Esophagus squamous epithelium (tissue), 5 donors: ENCODE measurements around the gene FGA. TPM values are rescaled to one million over a fixed set of nuclear protein-coding genes. Genes with fewer than 3 reads are reported as not detected.

Source experiments
- DNase-seq: peaks from one replicate; lab custom pipeline; 2025; lab: John Stamatoyannopoulos, UW
- H3K27ac ChIP-seq, 4 donors: fragments of 200-600 bp; sonication (generic); one replicate each; pipeline ENCODE4 v1.5.1; 2016 to 2019; ENCODE audit warnings: mild to moderate bottlenecking in 1 of 4
- H3K27me3 ChIP-seq, 4 donors: fragments of 200-600 bp; sonication (generic); 1 replicate in 3 of 4; 2 replicates in 1 of 4; pipeline versions ENCODE4 v1.5.1 to v1.6.0; 2017 to 2021; ENCODE audit warnings: antibody characterized with exemption in 1 of 4
- H3K36me3 ChIP-seq, 3 donors: fragments of 200-600 bp; sonication (generic); one replicate each; pipeline ENCODE4 v1.5.1; 2016 to 2019
- H3K4me1 ChIP-seq, 3 donors: fragments of 200-600 bp; sonication (generic); one replicate each; pipeline ENCODE4 v1.5.1; 2017 to 2019
- H3K4me3 ChIP-seq, 4 donors: fragments of 200-600 bp; sonication (generic); 1 replicate in 3 of 4; 2 replicates in 1 of 4; pipeline ENCODE4 v1.5.1; 2016 to 2019; ENCODE audit warnings: mild to moderate bottlenecking in 2 of 4, moderate library complexity in 1 of 4
- H3K9me3 ChIP-seq, 3 donors: fragments of 200-600 bp; sonication (generic); one replicate each; pipeline ENCODE4 v1.5.1; 2016 to 2019
- CTCF ChIP-seq, 6 experiments: fragments of 450-650 bp in 4 of 6; fragments of 200-600 bp in 2 of 6; sonication (generic) in 2 of 6; IDR thresholded peaks; one replicate each; pipeline ENCODE4 v1.5.1; 2016 to 2019; ENCODE audit warnings: antibody characterized with exemption in 6 of 6, mild to moderate bottlenecking in 4 of 6, moderate library complexity in 4 of 6
- POLR2A ChIP-seq, 4 donors: fragments of 450-650 bp; IDR thresholded peaks; one replicate each; pipeline ENCODE4 v1.6.1; 2017; ENCODE audit warnings: antibody characterized with exemption in 4 of 4, mild to moderate bottlenecking in 4 of 4, moderate library complexity in 3 of 4
- WGBS, 2 donors: methylation state at CpG; one replicate each; pipeline ENCODE4 v1.1.5; 2018; 5-methylcytosine and 5-hydroxymethylcytosine counted together
- intact Hi-C: fragments of 100-400 bp; cut with DNase I; formaldehyde crosslinking; loops from one replicate; pipeline ENCODE4 v1.15.0; 2022
- total RNA-seq, 4 donors: library from RNA; depleted of rRNA; stranded (reverse); fragments of >200 nt; gene quantifications; one replicate each; pipeline ENCODE4 v1.1.0, GENCODE V29; 2016
- donor health status: DM: yes; HTN: yes; CAD: no.

The FGA gene
- total RNA-seq, 4 donors from 2014 or later: not detected

DNA sequence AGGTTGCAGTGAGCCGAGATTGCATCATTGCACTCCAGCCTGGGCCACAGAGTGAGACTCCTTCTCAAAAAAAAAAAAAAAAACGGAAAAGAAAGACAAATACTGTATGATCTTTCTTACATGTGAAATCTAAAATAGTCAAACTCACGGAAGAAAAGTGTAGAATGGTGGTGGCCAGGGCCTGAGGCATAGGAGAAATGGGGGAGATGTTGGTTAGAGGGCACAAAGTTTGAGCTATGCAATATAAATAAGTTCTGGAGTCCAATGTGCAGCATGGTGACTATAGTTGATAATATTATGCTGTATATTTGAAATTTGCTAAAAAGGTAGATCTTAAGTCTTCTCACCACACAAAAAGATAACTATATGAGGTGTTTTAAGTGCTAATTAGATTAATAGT lies 1.3 kb upstream of the FGA start:
- H3K4me3 ChIP-seq: no peak overlapping the region
- H3K9me3 ChIP-seq: no peaks in the 10 kb centered on the region
- peaks cover 0 to 19% (median 0%) of the 10 kb centered on the region in 4 donors for H3K27me3 ChIP-seq
- no peak for DNase-seq
- no peak overlapping the region for H3K27ac ChIP-seq
- TF ChIP-seq POLR2A (IDR thresholded peaks at IDR 0.05): no peak
- no peak for TF ChIP-seq CTCF (IDR thresholded peaks at IDR 0.05)
- H3K36me3 ChIP-seq: no peaks in the 10 kb centered on the region
- H3K4me1 ChIP-seq: no peaks in the 10 kb centered on the region
- intact Hi-C loops: no loop called here
- WGBS, 2 donors: 48 to 72% methylated on average over 3 of the region's 3 CpGs

DNA sequence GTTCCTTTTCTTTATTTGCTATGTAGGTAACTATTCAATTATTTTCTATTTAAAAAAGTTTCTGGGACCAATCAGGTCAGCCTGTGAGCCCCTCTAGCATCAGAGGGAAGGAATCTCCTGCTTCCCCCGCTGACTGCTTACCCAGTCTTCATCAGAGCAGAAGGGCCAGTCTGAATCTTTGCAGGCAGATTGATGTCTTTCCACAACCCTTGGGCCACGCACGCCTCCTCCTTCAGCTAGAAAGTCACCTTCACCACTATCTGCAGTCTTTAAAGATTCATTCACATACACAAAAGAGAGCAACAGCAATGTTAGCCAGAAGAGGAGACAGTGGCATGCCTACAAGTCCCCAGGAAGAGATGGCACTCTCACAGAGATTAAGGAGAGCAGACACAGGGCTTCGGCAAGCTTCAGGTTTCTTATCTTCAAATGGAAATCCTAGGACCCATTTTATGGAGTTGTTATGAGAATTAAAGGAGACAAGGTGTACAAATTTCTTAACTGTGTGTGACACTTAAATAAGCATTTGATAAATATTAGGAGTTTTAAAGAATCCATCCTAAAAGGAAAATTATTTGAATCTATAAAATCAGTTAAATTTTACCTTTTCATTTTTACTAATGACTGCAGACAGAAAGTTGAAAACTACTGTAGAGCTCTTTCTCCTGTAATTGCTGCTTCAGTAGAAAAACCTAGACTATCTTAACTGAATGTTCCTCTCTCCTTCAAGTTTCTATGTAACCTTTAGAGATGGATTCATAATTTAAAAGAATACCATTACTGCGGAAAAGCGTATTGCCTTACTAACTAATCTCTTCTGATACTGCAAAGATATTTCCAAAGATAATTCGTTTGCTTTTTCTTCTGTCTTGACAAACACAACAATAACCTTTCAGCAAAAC lies 995 bp downstream of the FGA start:
- intact Hi-C loops: no loop called here
- Histone ChIP-seq H3K9me3 (no peaks in the 10 kb centered on the region), H3K4me3 (no peak overlapping the region), H3K4me1 (no peaks in the 10 kb centered on the region), H3K27ac (no peak overlapping the region), H3K36me3 (no peaks in the 10 kb centered on the region), H3K27me3 (peaks cover 0 to 19% (median 0%) of the 10 kb centered on the region in 4 donors)
- WGBS, 2 donors: 56 to 69% methylated on average over 5 to 6 of the region's 7 CpGs
- no peak for DNase-seq
- TF ChIP-seq CTCF (IDR thresholded peaks at IDR 0.05): no peak
- TF ChIP-seq POLR2A (IDR thresholded peaks at IDR 0.05): no peak

DNA sequence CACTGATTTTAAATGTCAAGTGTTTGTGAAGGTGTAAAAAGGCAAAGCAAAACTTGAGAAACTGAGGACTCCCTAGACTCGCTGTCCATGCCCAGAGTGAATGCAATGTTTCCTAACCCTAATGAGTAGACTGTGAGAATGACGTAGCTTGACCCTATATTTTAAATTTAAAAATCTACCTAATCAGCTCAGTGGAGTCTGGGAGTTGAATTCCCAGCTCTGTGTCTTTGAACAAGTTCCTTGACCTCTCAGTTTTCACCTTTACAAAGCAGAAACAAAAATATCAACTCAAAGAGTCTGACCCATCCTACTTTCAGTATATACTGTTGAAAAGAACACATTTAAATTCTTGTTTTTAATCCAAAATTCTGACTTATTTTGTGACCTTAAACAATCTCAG lies 2.3 kb downstream of the FGA start:
- no peak for TF ChIP-seq CTCF (IDR thresholded peaks at IDR 0.05)
- TF ChIP-seq POLR2A (IDR thresholded peaks at IDR 0.05): no peak
- DNase-seq: no peak
- WGBS, 2 donors: 62 to 82% methylated on average over 2 of the region's 2 CpGs
- H3K36me3 ChIP-seq: no peaks in the 10 kb centered on the region
- H3K27ac ChIP-seq: no peak overlapping the region
- no peaks in the 10 kb centered on the region for H3K4me1 ChIP-seq
- intact Hi-C loops: no loop called here
- H3K4me3 ChIP-seq: no peak overlapping the region
- no peaks in the 10 kb centered on the region for H3K9me3 ChIP-seq
- H3K27me3 ChIP-seq: peaks cover 0 to 19% (median 0%) of the 10 kb centered on the region in 4 donors

- TF ChIP-seq CTCF (IDR thresholded peaks at IDR 0.05): no peak
- no peak for TF ChIP-seq POLR2A (IDR thresholded peaks at IDR 0.05)
- Histone ChIP-seq H3K27me3 (peaks cover 0 to 19% (median 0%) of the 10 kb centered on the region in 4 donors), H3K4me1 (no peaks in the 10 kb centered on the region), H3K36me3 (no peaks in the 10 kb centered on the region), H3K27ac (no peak overlapping the region), H3K9me3 (no peaks in the 10 kb centered on the region), H3K4me3 (no peak overlapping the region)
- DNase-seq: no peak
- intact Hi-C loops: no loop called here
- 79 to 84% methylated on average over 7 to 12 of the region's 13 CpGs for WGBS, 2 donors
These were observed 4.1 kb downstream of the FGA start for GRCh38 chr4:154586296-154587033.
